ENCODE data around the gene HHATL. TPM values are rescaled to one million over a fixed set of nuclear protein-coding genes. Genes with fewer than 3 reads are reported as not detected.

The HHATL gene
- total RNA-seq, 1 donor from 2014 or later, result not detected

- Mint-ChIP-seq H3K9me3 (ENCODE audit: low read depth) (peaks cover 4% of the 10 kb centered on the region), H3K36me3 (ENCODE audit: insufficient read depth) (no peaks in the 10 kb centered on the region), H3K4me3 (ENCODE audit: low read depth) (no peak overlapping the region), H3K4me1 (ENCODE audit: low read depth) (no peaks in the 10 kb centered on the region), H3K27ac (no peak overlapping the region), H3K27me3 (no peaks in the 10 kb centered on the region)
- TF ChIP-seq, protein P1, sequence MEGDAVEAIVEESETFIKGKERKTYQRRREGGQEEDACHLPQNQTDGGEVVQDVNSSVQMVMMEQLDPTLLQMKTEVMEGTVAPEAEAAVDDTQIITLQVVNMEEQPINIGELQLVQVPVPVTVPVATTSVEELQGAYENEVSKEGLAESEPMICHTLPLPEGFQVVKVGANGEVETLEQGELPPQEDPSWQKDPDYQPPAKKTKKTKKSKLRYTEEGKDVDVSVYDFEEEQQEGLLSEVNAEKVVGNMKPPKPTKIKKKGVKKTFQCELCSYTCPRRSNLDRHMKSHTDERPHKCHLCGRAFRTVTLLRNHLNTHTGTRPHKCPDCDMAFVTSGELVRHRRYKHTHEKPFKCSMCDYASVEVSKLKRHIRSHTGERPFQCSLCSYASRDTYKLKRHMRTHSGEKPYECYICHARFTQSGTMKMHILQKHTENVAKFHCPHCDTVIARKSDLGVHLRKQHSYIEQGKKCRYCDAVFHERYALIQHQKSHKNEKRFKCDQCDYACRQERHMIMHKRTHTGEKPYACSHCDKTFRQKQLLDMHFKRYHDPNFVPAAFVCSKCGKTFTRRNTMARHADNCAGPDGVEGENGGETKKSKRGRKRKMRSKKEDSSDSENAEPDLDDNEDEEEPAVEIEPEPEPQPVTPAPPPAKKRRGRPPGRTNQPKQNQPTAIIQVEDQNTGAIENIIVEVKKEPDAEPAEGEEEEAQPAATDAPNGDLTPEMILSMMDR (IDR thresholded peaks at IDR 0.05; ENCODE audit: unreplicated experiment), result no peak
- no peak for DNase-seq (ENCODE audit: low spot score, unreplicated experiment)
Observed at GRCh38 chr3:42718338-42718737, 15.7 kb upstream of the HHATL start.

- Mint-ChIP-seq H3K27ac (no peak overlapping the region), H3K36me3 (ENCODE audit: insufficient read depth) (no peaks in the 10 kb centered on the region), H3K27me3 (no peaks in the 10 kb centered on the region), H3K4me3 (ENCODE audit: low read depth) (no peak overlapping the region), H3K4me1 (ENCODE audit: low read depth) (no peaks in the 10 kb centered on the region), H3K9me3 (ENCODE audit: low read depth) (peaks cover 4% of the 10 kb centered on the region)
- TF ChIP-seq, protein P1 (IDR thresholded peaks at IDR 0.05; ENCODE audit: unreplicated experiment), result no peak
- no peak for DNase-seq (ENCODE audit: low spot score, unreplicated experiment)
Observed at GRCh38 chr3:42717306-42717705, 14.7 kb upstream of the HHATL start.

GRCh38 chr3:42714171-42714852 is 11.7 kb upstream of the HHATL start:
- Mint-ChIP-seq H3K4me1 (ENCODE audit: low read depth) (no peaks in the 10 kb centered on the region), H3K4me3 (ENCODE audit: low read depth) (no peak overlapping the region), H3K36me3 (ENCODE audit: insufficient read depth) (no peaks in the 10 kb centered on the region), H3K27me3 (no peaks in the 10 kb centered on the region), H3K9me3 (ENCODE audit: low read depth) (no peaks in the 10 kb centered on the region), H3K27ac (no peak overlapping the region)
- TF ChIP-seq, protein P1 (IDR thresholded peaks at IDR 0.05; ENCODE audit: unreplicated experiment), result no peak
- no peak for DNase-seq (ENCODE audit: low spot score, unreplicated experiment)

DNA sequence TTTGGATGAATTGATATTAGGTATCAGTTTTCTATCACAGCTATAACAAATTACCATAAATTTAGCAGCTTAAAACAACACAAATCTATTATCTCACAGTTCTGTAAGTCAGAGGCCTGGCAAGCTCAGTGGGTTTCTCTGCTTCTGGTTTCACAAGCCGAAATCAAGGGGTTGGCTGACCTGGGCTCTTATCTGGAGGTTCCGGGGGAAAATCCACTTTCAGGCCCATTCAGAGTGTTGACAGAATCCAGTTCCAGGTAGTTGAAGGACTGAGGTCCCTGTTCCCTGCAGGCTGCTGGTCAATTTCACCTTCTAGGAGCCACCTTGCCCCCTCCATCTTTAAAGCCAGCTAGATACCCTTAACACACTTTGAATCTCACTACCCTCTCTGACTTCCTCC is 11.1 kb upstream of the HHATL start:
- Mint-ChIP-seq H3K4me1 (ENCODE audit: low read depth) (no peaks in the 10 kb centered on the region), H3K27me3 (no peaks in the 10 kb centered on the region), H3K36me3 (ENCODE audit: insufficient read depth) (no peaks in the 10 kb centered on the region), H3K9me3 (ENCODE audit: low read depth) (no peaks in the 10 kb centered on the region), H3K27ac (no peak overlapping the region), H3K4me3 (ENCODE audit: low read depth) (no peak overlapping the region)
- peak; percentile 1 for DNase-seq (ENCODE audit: low spot score, unreplicated experiment)
- TF ChIP-seq, protein P1 (IDR thresholded peaks at IDR 0.05; ENCODE audit: unreplicated experiment), result no peak

GRCh38 chr3:42712688-42713372 is 10.2 kb upstream of the HHATL start:
- Mint-ChIP-seq H3K9me3 (ENCODE audit: low read depth) (no peaks in the 10 kb centered on the region), H3K27me3 (no peaks in the 10 kb centered on the region), H3K4me1 (ENCODE audit: low read depth) (no peaks in the 10 kb centered on the region), H3K36me3 (ENCODE audit: insufficient read depth) (no peaks in the 10 kb centered on the region), H3K27ac (no peak overlapping the region), H3K4me3 (ENCODE audit: low read depth) (no peak overlapping the region)
- peak; percentile 3 for DNase-seq (ENCODE audit: low spot score, unreplicated experiment)
- TF ChIP-seq, protein P1 (IDR thresholded peaks at IDR 0.05; ENCODE audit: unreplicated experiment), result no peak

All from progenitor cell of endocrine pancreas (in vitro differentiated cells).